Mammary epithelial cell (primary cell): ENCODE results near the gene ANKRD12.

Experiments
- EZH2 ChIP-seq: IDR thresholded peaks from 2 replicates; pipeline ENCODE4 v1.6.1; 2012; ENCODE audit warnings: low read length, inconsistent platforms, borderline replicate concordance
- TF ChIP-seq, protein P1 (sequence below), 2 donors: IDR thresholded peaks in 1 of 2; conservative IDR thresholded peaks in 1 of 2; 2 replicates each; pipeline ENCODE4 v1.5.1; 2011 to 2012; ENCODE audit warnings: inconsistent platforms in 2 of 2, low read length in 2 of 2, mild to moderate bottlenecking in 2 of 2, control low read depth in 1 of 2, low read depth in 1 of 2; ENCODE audit not compliant: insufficient read depth in 1 of 2; ENCODE audit errors: extremely low read depth in 1 of 2

GRCh38 chr18:9333441-9334328 is 197.1 kb downstream of the ANKRD12 start:
- TF ChIP-seq, protein P1, sequence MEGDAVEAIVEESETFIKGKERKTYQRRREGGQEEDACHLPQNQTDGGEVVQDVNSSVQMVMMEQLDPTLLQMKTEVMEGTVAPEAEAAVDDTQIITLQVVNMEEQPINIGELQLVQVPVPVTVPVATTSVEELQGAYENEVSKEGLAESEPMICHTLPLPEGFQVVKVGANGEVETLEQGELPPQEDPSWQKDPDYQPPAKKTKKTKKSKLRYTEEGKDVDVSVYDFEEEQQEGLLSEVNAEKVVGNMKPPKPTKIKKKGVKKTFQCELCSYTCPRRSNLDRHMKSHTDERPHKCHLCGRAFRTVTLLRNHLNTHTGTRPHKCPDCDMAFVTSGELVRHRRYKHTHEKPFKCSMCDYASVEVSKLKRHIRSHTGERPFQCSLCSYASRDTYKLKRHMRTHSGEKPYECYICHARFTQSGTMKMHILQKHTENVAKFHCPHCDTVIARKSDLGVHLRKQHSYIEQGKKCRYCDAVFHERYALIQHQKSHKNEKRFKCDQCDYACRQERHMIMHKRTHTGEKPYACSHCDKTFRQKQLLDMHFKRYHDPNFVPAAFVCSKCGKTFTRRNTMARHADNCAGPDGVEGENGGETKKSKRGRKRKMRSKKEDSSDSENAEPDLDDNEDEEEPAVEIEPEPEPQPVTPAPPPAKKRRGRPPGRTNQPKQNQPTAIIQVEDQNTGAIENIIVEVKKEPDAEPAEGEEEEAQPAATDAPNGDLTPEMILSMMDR (conservative IDR thresholded peaks at IDR 0.05 in 1 of 2, IDR thresholded peaks at IDR 0.05 in 1 of 2; ENCODE audit: extremely low read depth in 1 of 2, insufficient read depth in 1 of 2, low read depth in 1 of 2, low read length in 2 of 2) = no peak
- no peak for TF ChIP-seq EZH2
